ENCODE measurements around the gene UBAC2.

- TF ChIP-seq, protein P1, sequence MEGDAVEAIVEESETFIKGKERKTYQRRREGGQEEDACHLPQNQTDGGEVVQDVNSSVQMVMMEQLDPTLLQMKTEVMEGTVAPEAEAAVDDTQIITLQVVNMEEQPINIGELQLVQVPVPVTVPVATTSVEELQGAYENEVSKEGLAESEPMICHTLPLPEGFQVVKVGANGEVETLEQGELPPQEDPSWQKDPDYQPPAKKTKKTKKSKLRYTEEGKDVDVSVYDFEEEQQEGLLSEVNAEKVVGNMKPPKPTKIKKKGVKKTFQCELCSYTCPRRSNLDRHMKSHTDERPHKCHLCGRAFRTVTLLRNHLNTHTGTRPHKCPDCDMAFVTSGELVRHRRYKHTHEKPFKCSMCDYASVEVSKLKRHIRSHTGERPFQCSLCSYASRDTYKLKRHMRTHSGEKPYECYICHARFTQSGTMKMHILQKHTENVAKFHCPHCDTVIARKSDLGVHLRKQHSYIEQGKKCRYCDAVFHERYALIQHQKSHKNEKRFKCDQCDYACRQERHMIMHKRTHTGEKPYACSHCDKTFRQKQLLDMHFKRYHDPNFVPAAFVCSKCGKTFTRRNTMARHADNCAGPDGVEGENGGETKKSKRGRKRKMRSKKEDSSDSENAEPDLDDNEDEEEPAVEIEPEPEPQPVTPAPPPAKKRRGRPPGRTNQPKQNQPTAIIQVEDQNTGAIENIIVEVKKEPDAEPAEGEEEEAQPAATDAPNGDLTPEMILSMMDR (conservative IDR thresholded peaks at IDR 0.05 in 1 of 2, IDR thresholded peaks at IDR 0.05 in 1 of 2; ENCODE audit: low read depth in 1 of 2, low read length in 2 of 2): no peak
- no peak for TF ChIP-seq EZH2 (IDR thresholded peaks at IDR 0.05; ENCODE audit: low read length, missing control alignments)
These were observed 235.3 kb downstream of the UBAC2 start for GRCh38 chr13:99435998-99436397.

Data from fibroblast of lung (primary cell).